Activated T-helper 17 cell treated with anti-CD3 and anti-CD28 coated beads, Interleukin-2, amount 50 U/mL, for 72 hours (primary cell): ENCODE measurements around the gene MBOAT1. TPM values are rescaled to one million over a fixed set of nuclear protein-coding genes. Genes with fewer than 3 reads are reported as not detected.

ENCODE experiments used
- ATAC-seq: fragments of 150-1000 bp; cut with Tn5 transposase; replicated peaks from 2 replicates; pipeline ENCODE4 v1.10.0; 2021; ENCODE audit warnings: mild to moderate bottlenecking, moderate library complexity
- H3K27ac Mint-ChIP-seq: one replicate; pipeline ENCODE4 v1.8.0; 2022; ENCODE audit warnings: mixed read lengths
- H3K27me3 Mint-ChIP-seq: one replicate; pipeline ENCODE4 v1.8.0; 2022; ENCODE audit warnings: mixed read lengths
- H3K36me3 Mint-ChIP-seq: one replicate; pipeline ENCODE4 v1.8.0; 2022; ENCODE audit warnings: low read depth, mild to moderate bottlenecking, mixed read lengths
- H3K4me1 Mint-ChIP-seq: one replicate; pipeline ENCODE4 v1.8.0; 2022; ENCODE audit warnings: mixed read lengths
- H3K4me3 Mint-ChIP-seq: one replicate; pipeline ENCODE4 v1.8.0; 2022; ENCODE audit warnings: mild to moderate bottlenecking, mixed read lengths
- H3K9me3 Mint-ChIP-seq: one replicate; pipeline ENCODE4 v1.8.0; 2022; ENCODE audit warnings: mixed read lengths
- total RNA-seq, 2 donors: library from RNA; stranded (reverse); gene quantifications; one replicate each; pipeline ENCODE4 v1.2.3, GENCODE V29; 2022

The MBOAT1 gene
- total RNA-seq, 2 donors from 2014 or later: 15.7 to 18.3 TPM

- H3K36me3 Mint-ChIP-seq: no peaks in the 10 kb centered on the region
- H3K9me3 Mint-ChIP-seq: no peaks in the 10 kb centered on the region
- H3K4me3 Mint-ChIP-seq: no peak overlapping the region
- H3K4me1 Mint-ChIP-seq: peaks cover 6% of the 10 kb centered on the region
- no peaks in the 10 kb centered on the region for H3K27me3 Mint-ChIP-seq
- H3K27ac Mint-ChIP-seq: no peak overlapping the region
- no peak for ATAC-seq
Measured at GRCh38 chr6:20238688-20239587, 26.7 kb upstream of the MBOAT1 start.

- Mint-ChIP-seq H3K36me3 (no peaks in the 10 kb centered on the region), H3K4me3 (no peak overlapping the region)
- no peak for ATAC-seq
Measured at GRCh38 chr6:20237677-20238460, 25.6 kb upstream of the MBOAT1 start.

GRCh38 chr6:20236909-20237600, 24.8 kb upstream of the MBOAT1 start:
- H3K9me3 Mint-ChIP-seq: no peaks in the 10 kb centered on the region
- H3K36me3 Mint-ChIP-seq: no peaks in the 10 kb centered on the region
- no peaks in the 10 kb centered on the region for H3K27me3 Mint-ChIP-seq
- peaks cover 6% of the 10 kb centered on the region for H3K4me1 Mint-ChIP-seq
- H3K27ac Mint-ChIP-seq: no peak overlapping the region
- no peak overlapping the region for H3K4me3 Mint-ChIP-seq
- ATAC-seq: no peak

More at GRCh38 chr6:20237677-20238460, 25.6 kb upstream of the MBOAT1 start:
- no peak overlapping the region for H3K27ac Mint-ChIP-seq
- peaks cover 6% of the 10 kb centered on the region for H3K4me1 Mint-ChIP-seq
- no peaks in the 10 kb centered on the region for H3K9me3 Mint-ChIP-seq
- no peaks in the 10 kb centered on the region for H3K27me3 Mint-ChIP-seq

DNA sequence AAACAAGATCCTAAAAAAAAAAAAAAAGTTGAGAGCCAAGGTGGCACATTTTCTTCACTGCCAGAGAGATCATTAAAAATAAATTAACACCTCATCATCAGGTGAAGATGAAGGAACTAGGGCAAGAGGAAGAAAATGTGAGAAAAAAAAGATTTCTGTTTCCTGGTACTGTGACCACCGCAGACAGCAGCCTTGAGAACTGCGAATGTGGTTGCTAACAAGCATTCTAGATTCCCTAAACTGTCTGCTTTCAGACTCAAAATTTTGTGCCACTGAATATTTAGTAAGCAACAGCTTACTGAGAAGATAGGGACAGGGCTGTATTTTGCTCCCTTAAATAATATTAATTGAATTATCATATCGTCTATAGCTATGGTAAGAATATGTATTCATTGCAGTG, 24.1 kb upstream of the MBOAT1 start:
- Mint-ChIP-seq H3K36me3 (no peaks in the 10 kb centered on the region), H3K4me3 (no peak overlapping the region)

GRCh38 chr6:20235041-20235440, 22.8 kb upstream of the MBOAT1 start:
- Mint-ChIP-seq H3K36me3 (no peaks in the 10 kb centered on the region), H3K4me1 (peaks cover 6% of the 10 kb centered on the region)

More for the DNA sequence above, 24.1 kb upstream of the MBOAT1 start:
- Mint-ChIP-seq H3K27me3 (no peaks in the 10 kb centered on the region), H3K27ac (no peak overlapping the region), H3K9me3 (no peaks in the 10 kb centered on the region), H3K4me1 (peaks cover 6% of the 10 kb centered on the region)
- no peak for ATAC-seq

GRCh38 chr6:20234136-20234535, 21.9 kb upstream of the MBOAT1 start:
- Mint-ChIP-seq H3K4me1 (peaks cover 6% of the 10 kb centered on the region), H3K36me3 (no peaks in the 10 kb centered on the region)

More at GRCh38 chr6:20235041-20235440, 22.8 kb upstream of the MBOAT1 start:
- H3K27me3 Mint-ChIP-seq: no peaks in the 10 kb centered on the region
- ATAC-seq: no peak
- H3K4me3 Mint-ChIP-seq: no peak overlapping the region
- H3K9me3 Mint-ChIP-seq: no peaks in the 10 kb centered on the region
- H3K27ac Mint-ChIP-seq: no peak overlapping the region

GRCh38 chr6:20233007-20233730, 20.9 kb upstream of the MBOAT1 start:
- Mint-ChIP-seq H3K27me3 (no peaks in the 10 kb centered on the region), H3K4me1 (peaks cover 5% of the 10 kb centered on the region), H3K9me3 (no peaks in the 10 kb centered on the region), H3K36me3 (no peaks in the 10 kb centered on the region), H3K27ac (no peak overlapping the region), H3K4me3 (no peak overlapping the region)
- ATAC-seq: no peak

More at GRCh38 chr6:20234136-20234535, 21.9 kb upstream of the MBOAT1 start:
- ATAC-seq: no peak
- Mint-ChIP-seq H3K4me3 (no peak overlapping the region), H3K27ac (no peak overlapping the region), H3K9me3 (no peaks in the 10 kb centered on the region), H3K27me3 (no peaks in the 10 kb centered on the region)

DNA sequence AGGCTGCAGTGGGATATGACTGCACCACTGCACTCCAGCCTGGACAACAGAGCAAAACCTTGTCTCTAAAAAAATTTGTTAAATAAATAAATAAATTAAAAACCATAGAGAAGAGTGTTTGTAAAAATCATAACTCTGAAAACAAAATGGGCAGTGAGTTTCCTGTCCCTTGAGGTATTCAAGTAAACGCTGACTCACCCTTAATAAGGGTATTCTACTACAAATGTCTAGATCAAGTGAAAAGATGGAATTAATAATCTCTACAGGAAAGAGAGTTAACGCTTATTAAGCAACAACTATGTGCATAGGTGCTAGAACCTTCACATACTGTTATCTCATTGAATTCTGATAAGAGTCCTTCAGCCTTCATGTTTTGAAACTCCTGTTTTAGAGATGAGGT, 19.9 kb upstream of the MBOAT1 start:
- Mint-ChIP-seq H3K4me3 (no peak overlapping the region), H3K27me3 (no peaks in the 10 kb centered on the region), H3K4me1 (no peaks in the 10 kb centered on the region), H3K36me3 (no peaks in the 10 kb centered on the region), H3K27ac (no peak overlapping the region), H3K9me3 (no peaks in the 10 kb centered on the region)
- ATAC-seq: no peak

DNA sequence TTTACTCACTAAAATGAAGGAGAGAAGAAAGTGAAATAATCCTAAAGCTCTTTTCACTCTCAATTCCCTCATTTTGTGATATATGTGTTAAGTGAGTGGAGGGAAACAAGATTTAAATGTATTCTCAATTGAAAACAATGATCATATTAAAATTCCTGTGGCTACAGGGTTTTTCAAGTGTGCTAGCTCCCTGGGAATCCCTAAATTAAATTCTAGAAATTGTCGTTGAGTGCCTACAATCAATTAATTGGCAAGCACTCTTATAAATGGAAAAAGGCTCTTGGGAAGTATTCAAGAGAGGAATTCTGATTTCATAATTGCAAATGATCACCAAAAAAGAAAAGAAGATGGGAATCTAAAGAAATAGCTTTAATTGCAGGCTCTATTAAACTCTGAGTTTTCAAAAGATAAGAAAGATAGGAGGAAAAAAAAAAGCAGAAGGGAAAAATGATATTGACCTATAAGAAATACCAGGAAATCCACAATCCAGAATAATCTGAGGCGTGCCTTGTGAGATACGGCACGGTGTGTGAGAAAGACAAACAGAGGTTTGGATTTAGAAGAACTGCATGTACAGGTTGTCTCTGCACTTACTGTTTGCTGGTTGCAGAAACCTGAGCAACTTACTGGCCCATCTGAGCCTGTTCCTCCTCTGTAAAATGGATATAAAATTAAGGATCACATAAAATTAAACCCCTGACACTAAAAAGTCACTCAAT, 18.3 kb upstream of the MBOAT1 start:
- no peak for ATAC-seq
- Mint-ChIP-seq H3K9me3 (no peaks in the 10 kb centered on the region), H3K27ac (no peak overlapping the region), H3K36me3 (no peaks in the 10 kb centered on the region), H3K4me3 (no peak overlapping the region), H3K4me1 (no peaks in the 10 kb centered on the region), H3K27me3 (no peaks in the 10 kb centered on the region)

GRCh38 chr6:20229881-20230280, 17.6 kb upstream of the MBOAT1 start:
- no peak for ATAC-seq
- Mint-ChIP-seq H3K27me3 (no peaks in the 10 kb centered on the region), H3K4me3 (no peak overlapping the region), H3K9me3 (no peaks in the 10 kb centered on the region), H3K27ac (no peak overlapping the region), H3K36me3 (no peaks in the 10 kb centered on the region), H3K4me1 (no peaks in the 10 kb centered on the region)

GRCh38 chr6:20227350-20227749, 15.1 kb upstream of the MBOAT1 start:
- Mint-ChIP-seq H3K36me3 (no peaks in the 10 kb centered on the region), H3K4me3 (no peak overlapping the region), H3K27ac (no peak overlapping the region), H3K4me1 (no peaks in the 10 kb centered on the region), H3K9me3 (no peaks in the 10 kb centered on the region), H3K27me3 (no peaks in the 10 kb centered on the region)
- no peak for ATAC-seq

GRCh38 chr6:20223141-20223540, 10.9 kb upstream of the MBOAT1 start:
- Mint-ChIP-seq H3K9me3 (no peaks in the 10 kb centered on the region), H3K27ac (no peak overlapping the region), H3K27me3 (no peaks in the 10 kb centered on the region), H3K4me3 (no peak overlapping the region), H3K4me1 (no peaks in the 10 kb centered on the region), H3K36me3 (no peaks in the 10 kb centered on the region)
- no peak for ATAC-seq

DNA sequence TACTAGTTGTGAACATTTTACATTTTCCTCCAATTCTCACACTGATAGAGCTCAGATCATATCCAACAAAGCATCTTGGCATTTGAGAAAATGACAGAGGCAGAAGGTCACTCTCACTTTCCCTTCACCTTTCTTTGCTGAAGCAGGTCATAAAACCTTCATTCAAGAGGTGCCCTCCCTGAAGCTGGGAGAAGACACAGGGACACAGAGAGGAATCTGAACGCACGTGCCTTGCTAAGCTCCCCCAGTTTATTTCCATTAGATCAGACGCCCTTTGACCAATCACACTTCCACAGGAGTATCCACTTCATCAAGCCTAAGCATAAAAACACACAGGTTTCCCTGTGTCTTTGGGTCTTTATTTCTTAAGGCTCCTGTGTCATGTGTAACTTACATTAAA, 9.2 kb upstream of the MBOAT1 start:
- Mint-ChIP-seq H3K9me3 (no peaks in the 10 kb centered on the region), H3K4me3 (no peak overlapping the region), H3K27ac (no peak overlapping the region), H3K27me3 (no peaks in the 10 kb centered on the region), H3K4me1 (no peaks in the 10 kb centered on the region), H3K36me3 (no peaks in the 10 kb centered on the region)
- ATAC-seq: no peak
